SK-N-SH treated with all-trans-retinoic acid at 6 μM for 48 hours (cell line): Measurements from ENCODE around the gene OR5K1.

Experiments used
- ATAC-seq: fragments of 200-7000 bp; cut with Tn5 transposase; 3 replicates; pipeline ENCODE4 v1.9.1; 2020; ENCODE audit warnings: mild to moderate bottlenecking, moderate library complexity
- ARNTL ChIP-seq: fragments of 450-650 bp; formaldehyde crosslinking; IDR thresholded peaks from 2 replicates; pipeline ENCODE4 v1.5.0; 2020; ENCODE audit warnings: low read depth, mild to moderate bottlenecking, moderate library complexity, borderline replicate concordance
- BACH2 ChIP-seq: fragments of 250-450 bp; sonication (Bioruptor Pico); IDR thresholded peaks from 2 replicates; pipeline ENCODE4 v1.9.0; 2021; ENCODE audit warnings: mild to moderate bottlenecking, borderline replicate concordance
- CSDC2 ChIP-seq: fragments of 250-450 bp; sonication (Bioruptor Pico); IDR thresholded peaks from 2 replicates; pipeline ENCODE4 v1.5.0; 2020; ENCODE audit warnings: mild to moderate bottlenecking, moderate library complexity
- CSRNP3 ChIP-seq: fragments of 250-450 bp; sonication (Bioruptor Pico); IDR thresholded peaks from 2 replicates; pipeline ENCODE4 v1.5.1; 2021; ENCODE audit warnings: mild to moderate bottlenecking, moderate library complexity
- ESRRG ChIP-seq: fragments of 250-450 bp; sonication (Bioruptor Pico); IDR thresholded peaks from 2 replicates; pipeline ENCODE4 v1.6.1; 2021; ENCODE audit warnings: mild to moderate bottlenecking
- GLIS3 ChIP-seq: fragments of 250-450 bp; sonication (Bioruptor Pico); IDR thresholded peaks from 2 replicates; pipeline ENCODE4 v1.5.0; 2020; ENCODE audit warnings: mild to moderate bottlenecking, moderate library complexity
- ISL1 ChIP-seq: fragments of 250-450 bp; sonication (Bioruptor Pico); IDR thresholded peaks from 2 replicates; pipeline ENCODE4 v2.1.2; 2022; ENCODE audit warnings: mild to moderate bottlenecking, moderate library complexity
- OSR1 ChIP-seq: fragments of 250-450 bp; sonication (Bioruptor Pico); IDR thresholded peaks from 2 replicates; pipeline ENCODE4 v1.8.0; 2022; ENCODE audit warnings: moderate library complexity, mild to moderate bottlenecking, inconsistent platforms
- PATZ1 ChIP-seq: fragments of 250-450 bp; sonication (Bioruptor Pico); IDR thresholded peaks from 2 replicates; pipeline ENCODE4 v1.8.0; 2020; ENCODE audit warnings: mild to moderate bottlenecking, moderate library complexity, borderline replicate concordance
- POU6F1 ChIP-seq: fragments of 250-450 bp; sonication (Bioruptor Pico); IDR thresholded peaks from 2 replicates; pipeline ENCODE4 v1.8.0; 2021; ENCODE audit warnings: low read depth, mild to moderate bottlenecking, moderate library complexity, borderline replicate concordance
- PPARA ChIP-seq: fragments of 250-450 bp; sonication (Bioruptor Pico); IDR thresholded peaks from 2 replicates; pipeline ENCODE4 v1.5.0; 2020; ENCODE audit warnings: mild to moderate bottlenecking, borderline replicate concordance
- RARB ChIP-seq: fragments of 250-450 bp; sonication (Bioruptor Pico); IDR thresholded peaks from 2 replicates; pipeline ENCODE4 v1.8.0; 2021; ENCODE audit warnings: mild to moderate bottlenecking, moderate library complexity
- SNAI2 ChIP-seq: fragments of 250-450 bp; sonication (Bioruptor Pico); IDR thresholded peaks from 2 replicates; pipeline ENCODE4 v1.5.0; 2020; ENCODE audit warnings: mild to moderate bottlenecking, moderate library complexity
- TCF4 ChIP-seq: fragments of 250-450 bp; sonication (Bioruptor Pico); IDR thresholded peaks from 2 replicates; pipeline ENCODE4 v1.8.0; 2021; ENCODE audit warnings: mild to moderate bottlenecking, moderate library complexity, borderline replicate concordance
- TOX ChIP-seq: fragments of 250-450 bp; sonication (Bioruptor Pico); IDR thresholded peaks from 2 replicates; pipeline ENCODE4 v1.8.0; 2021; ENCODE audit warnings: mild to moderate bottlenecking, moderate library complexity, borderline replicate concordance
- TSHZ2 ChIP-seq: fragments of 250-450 bp; sonication (Bioruptor Pico); IDR thresholded peaks from 2 replicates; pipeline ENCODE4 v1.5.0; 2020; ENCODE audit warnings: mild to moderate bottlenecking, moderate library complexity
- ZC3H10 ChIP-seq: fragments of 250-450 bp; sonication (Bioruptor Pico); IDR thresholded peaks from 2 replicates; pipeline ENCODE4 v1.5.1; 2021; ENCODE audit warnings: mild to moderate bottlenecking, moderate library complexity
- ZFP3 ChIP-seq: fragments of 250-450 bp; sonication (Bioruptor Pico); IDR thresholded peaks from 2 replicates; pipeline ENCODE4 v1.5.0; 2020; ENCODE audit warnings: mild to moderate bottlenecking, moderate library complexity
- ZFP30 ChIP-seq: fragments of 450-650 bp; formaldehyde crosslinking; IDR thresholded peaks from 2 replicates; pipeline ENCODE4 v1.5.0; 2022; ENCODE audit warnings: mild to moderate bottlenecking, moderate library complexity
- ZNF70 ChIP-seq: fragments of 450-650 bp; formaldehyde crosslinking; IDR thresholded peaks from 2 replicates; pipeline ENCODE4 v1.5.0; 2020; ENCODE audit warnings: mild to moderate bottlenecking, moderate library complexity
- ZNF8 ChIP-seq: fragments of 450-650 bp; formaldehyde crosslinking; IDR thresholded peaks from 2 replicates; pipeline ENCODE4 v1.5.0; 2020; ENCODE audit warnings: mild to moderate bottlenecking, moderate library complexity

OR5K1 gene

GRCh38 chr3:98449606-98450193, 13.3 kb upstream of the OR5K1 start:
- no peak for TF ChIP-seq BACH2 (CRISPR knock-in tag)
- TF ChIP-seq TSHZ2: no peak
- no peak for TF ChIP-seq ARNTL (CRISPR knock-in tag)
- no peak for TF ChIP-seq TOX (CRISPR knock-in tag)
- no peak for TF ChIP-seq POU6F1 (CRISPR knock-in tag)
- no peak for TF ChIP-seq SNAI2 (CRISPR knock-in tag)
- TF ChIP-seq ZNF70 (CRISPR knock-in tag): no peak
- TF ChIP-seq CSDC2 (CRISPR knock-in tag): no peak
- TF ChIP-seq ZFP3 (CRISPR knock-in tag): no peak
- no peak for TF ChIP-seq ZNF8 (CRISPR knock-in tag)
- TF ChIP-seq RARB (CRISPR knock-in tag): no peak
- no peak for ATAC-seq

- TF ChIP-seq ISL1 (CRISPR knock-in tag) (no peak), ZC3H10 (CRISPR knock-in tag) (no peak), OSR1 (no peak), ZFP30 (CRISPR knock-in tag) (no peak)
- TF ChIP-seq, all 23 proteins: peak for 0
- no peak for ATAC-seq
These were observed 12.6 kb upstream of the OR5K1 start for GRCh38 chr3:98450372-98450771.

GRCh38 chr3:98453827-98454226, 9.2 kb upstream of the OR5K1 start:
- no peak for TF ChIP-seq SNAI2 (CRISPR knock-in tag)
- TF ChIP-seq PPARA (CRISPR knock-in tag): no peak
- TF ChIP-seq ESRRG (CRISPR knock-in tag): no peak
- no peak for TF ChIP-seq RARB (CRISPR knock-in tag)
- TF ChIP-seq CSRNP3 (CRISPR knock-in tag): no peak
- TF ChIP-seq CSDC2 (CRISPR knock-in tag): no peak
- no peak for TF ChIP-seq PATZ1
- TF ChIP-seq OSR1: no peak
- no peak for TF ChIP-seq TCF4
- no peak for TF ChIP-seq ZC3H10 (CRISPR knock-in tag)
- TF ChIP-seq TSHZ2: no peak
- TF ChIP-seq GLIS3: no peak
- TF ChIP-seq ZNF8 (CRISPR knock-in tag): no peak
- TF ChIP-seq ZFP3 (CRISPR knock-in tag): no peak
- no peak for TF ChIP-seq BACH2 (CRISPR knock-in tag)
- no peak for TF ChIP-seq TOX (CRISPR knock-in tag)
- ATAC-seq: no peak
